ENCODE data around the gene PPT2.

PPT2 gene

GRCh38 chr6:32114796-32115195 is 39.1 kb upstream of the PPT2 start:
- no peak for DNase-seq (ENCODE audit: low read depth in 1 of 2, low spot score in 1 of 2)
- in situ Hi-C loops (cut with HindIII; ENCODE audit: low pct_unique_long_range_greater_than_20kb, low sequenced_read_pairs), result no loop called here
- TF ChIP-seq JUND (IDR thresholded peaks at IDR 0.05; ENCODE audit: low read depth), result no peak

- no peak for TF ChIP-seq JUND (IDR thresholded peaks at IDR 0.05; ENCODE audit: low read depth)
- no peak for DNase-seq (ENCODE audit: low read depth in 1 of 2, low spot score in 1 of 2)
- in situ Hi-C loops (cut with HindIII; ENCODE audit: low pct_unique_long_range_greater_than_20kb, low sequenced_read_pairs), result no loop called here
Observed at GRCh38 chr6:32115623-32116022, 38.3 kb upstream of the PPT2 start.

- in situ Hi-C loops (cut with HindIII; ENCODE audit: low pct_unique_long_range_greater_than_20kb, low sequenced_read_pairs), result no loop called here
- peak in 1 of 2 experiments; percentile 35 for DNase-seq (ENCODE audit: low read depth in 1 of 2, low spot score in 1 of 2)
- no peak for TF ChIP-seq JUND (IDR thresholded peaks at IDR 0.05; ENCODE audit: low read depth)
Observed at GRCh38 chr6:32116674-32117073, 37.3 kb upstream of the PPT2 start.

- DNase-seq (ENCODE audit: low read depth in 1 of 2, low spot score in 1 of 2), result no peak
- no peak for TF ChIP-seq JUND (IDR thresholded peaks at IDR 0.05; ENCODE audit: low read depth)
- in situ Hi-C loops (cut with HindIII; ENCODE audit: low pct_unique_long_range_greater_than_20kb, low sequenced_read_pairs), result no loop called here
Observed at GRCh38 chr6:32117461-32117860, 36.5 kb upstream of the PPT2 start.

- in situ Hi-C loops (cut with HindIII; ENCODE audit: low pct_unique_long_range_greater_than_20kb, low sequenced_read_pairs), result no loop called here
Observed at GRCh38 chr6:32118782-32119628, 34.9 kb upstream of the PPT2 start.

GRCh38 chr6:32120573-32121059 is 33.3 kb upstream of the PPT2 start:
- in situ Hi-C loops (cut with HindIII; ENCODE audit: low pct_unique_long_range_greater_than_20kb, low sequenced_read_pairs), result no loop called here
- DNase-seq (ENCODE audit: low read depth in 1 of 2, low spot score in 1 of 2), result no peak

More at GRCh38 chr6:32118782-32119628, 34.9 kb upstream of the PPT2 start:
- TF ChIP-seq JUND (IDR thresholded peaks at IDR 0.05; ENCODE audit: low read depth), result no peak
- DNase-seq (ENCODE audit: low read depth in 1 of 2, low spot score in 1 of 2), result peak; percentile 80 to 88

GRCh38 chr6:32123681-32124080 is 30.3 kb upstream of the PPT2 start:
- TF ChIP-seq JUND (IDR thresholded peaks at IDR 0.05; ENCODE audit: low read depth), result no peak
- no peak for DNase-seq (ENCODE audit: low read depth in 1 of 2, low spot score in 1 of 2)
- in situ Hi-C loops (cut with HindIII; ENCODE audit: low pct_unique_long_range_greater_than_20kb, low sequenced_read_pairs), result no loop called here

More at GRCh38 chr6:32120573-32121059, 33.3 kb upstream of the PPT2 start:
- no peak for TF ChIP-seq JUND (IDR thresholded peaks at IDR 0.05; ENCODE audit: low read depth)

- in situ Hi-C loops (cut with HindIII; ENCODE audit: low pct_unique_long_range_greater_than_20kb, low sequenced_read_pairs), result no loop called here
- TF ChIP-seq JUND (IDR thresholded peaks at IDR 0.05; ENCODE audit: low read depth), result no peak
- no peak for DNase-seq (ENCODE audit: low read depth in 1 of 2, low spot score in 1 of 2)
Observed at GRCh38 chr6:32126880-32127279, 27.1 kb upstream of the PPT2 start.

- TF ChIP-seq JUND (IDR thresholded peaks at IDR 0.05; ENCODE audit: low read depth), result no peak
Observed at GRCh38 chr6:32127409-32127716, 26.6 kb upstream of the PPT2 start.

GRCh38 chr6:32127717-32128592 is 26.0 kb upstream of the PPT2 start, which contains the start of gene ATF6B:
Gene ATF6B, minus strand, starts transcription at chr6:32128246. Its CDS starts 39 bp downstream, at chr6:32128207.
- no peak for TF ChIP-seq JUND (IDR thresholded peaks at IDR 0.05; ENCODE audit: low read depth)
- in situ Hi-C loops (cut with HindIII; ENCODE audit: low pct_unique_long_range_greater_than_20kb, low sequenced_read_pairs), result no loop called here
- DNase-seq (ENCODE audit: low read depth in 1 of 2, low spot score in 1 of 2), result peak; percentile 96 to 100

More at GRCh38 chr6:32127409-32127716, 26.6 kb upstream of the PPT2 start:
- no peak for DNase-seq (ENCODE audit: low read depth in 1 of 2, low spot score in 1 of 2)
- in situ Hi-C loops (cut with HindIII; ENCODE audit: low pct_unique_long_range_greater_than_20kb, low sequenced_read_pairs), result no loop called here

GRCh38 chr6:32128751-32129296 is 25.1 kb upstream of the PPT2 start:
- in situ Hi-C loops (cut with HindIII; ENCODE audit: low pct_unique_long_range_greater_than_20kb, low sequenced_read_pairs), result no loop called here
- DNase-seq (ENCODE audit: low read depth in 1 of 2, low spot score in 1 of 2), result no peak
- TF ChIP-seq JUND (IDR thresholded peaks at IDR 0.05; ENCODE audit: low read depth), result no peak

- DNase-seq (ENCODE audit: low read depth in 1 of 2, low spot score in 1 of 2), result no peak
- in situ Hi-C loops (cut with HindIII; ENCODE audit: low pct_unique_long_range_greater_than_20kb, low sequenced_read_pairs), result no loop called here
- no peak for TF ChIP-seq JUND (IDR thresholded peaks at IDR 0.05; ENCODE audit: low read depth)
Observed at GRCh38 chr6:32129297-32130088, 24.4 kb upstream of the PPT2 start.
